Sigmoid colon (tissue), 4 donors: ENCODE data around the gene PPP2R5B.

Experiments
- CTCF ChIP-seq, 4 experiments: fragments of 450-650 bp in 3 of 4; fragments of 200-600 bp in 1 of 4; IDR thresholded peaks; one replicate each; pipeline ENCODE4 v1.5.1; 2016 to 2019; ENCODE audit warnings: antibody characterized with exemption in 4 of 4, mild to moderate bottlenecking in 3 of 4, moderate library complexity in 2 of 4
- EP300 ChIP-seq, 4 donors: sonication (generic); formaldehyde crosslinking; IDR thresholded peaks; one replicate each; pipeline ENCODE4 v1.6.1; 2017; ENCODE audit warnings: antibody characterized with exemption in 4 of 4
- POLR2A ChIP-seq, 2 donors: fragments of 450-650 bp; IDR thresholded peaks; one replicate each; pipeline ENCODE4 v1.6.1; 2016; ENCODE audit warnings: antibody characterized with exemption in 2 of 2, mild to moderate bottlenecking in 2 of 2, moderate library complexity in 2 of 2
- POLR2AphosphoS5 ChIP-seq, 4 donors: sonication (generic); formaldehyde crosslinking; IDR thresholded peaks; one replicate each; pipeline ENCODE4 v1.6.1; 2017; ENCODE audit warnings: antibody characterized with exemption in 4 of 4

- no peak for TF ChIP-seq CTCF (IDR thresholded peaks at IDR 0.05)
- no peak for TF ChIP-seq POLR2AphosphoS5 (IDR thresholded peaks at IDR 0.05)
- TF ChIP-seq POLR2A (IDR thresholded peaks at IDR 0.05), result no peak
- TF ChIP-seq EP300 (IDR thresholded peaks at IDR 0.05), result no peak
Measured at GRCh38 chr11:64910451-64911093, 13.9 kb upstream of the PPP2R5B start.
